Astrocyte (in vitro differentiated cells and primary cell): ENCODE results near the gene PCCA.

ENCODE experiments used
- EZH2 ChIP-seq: IDR thresholded peaks from 2 replicates; pipeline ENCODE4 v1.6.1; 2012; ENCODE audit warnings: mild to moderate bottlenecking, low read length, inconsistent platforms; ENCODE audit not compliant: insufficient read depth
- TF ChIP-seq, protein P1 (sequence below): IDR thresholded peaks from 2 replicates; pipeline ENCODE4 v1.5.1; 2011; ENCODE audit warnings: low read depth, mild to moderate bottlenecking, inconsistent platforms, low read length, moderate library complexity; ENCODE audit not compliant: insufficient read depth

DNA sequence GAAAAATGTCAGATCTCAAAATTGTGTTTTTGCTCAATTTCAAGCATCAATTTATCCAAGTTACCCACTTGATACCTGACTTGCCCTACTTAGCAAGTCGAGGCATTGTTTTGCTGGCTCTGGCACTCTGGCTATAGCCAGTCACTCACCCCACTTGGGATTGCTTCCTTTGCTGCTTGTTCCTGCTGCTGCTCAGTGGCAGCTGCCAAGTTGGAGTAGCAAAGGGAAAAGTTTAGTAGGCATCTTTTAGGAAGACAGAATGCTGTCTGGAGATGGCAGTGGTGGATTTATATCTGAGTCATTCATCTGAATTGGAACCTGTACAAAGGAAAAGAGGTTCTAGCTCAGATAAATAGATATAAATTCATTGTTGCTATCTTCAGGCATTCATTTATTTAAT is 41.2 kb downstream of the PCCA start:
- TF ChIP-seq, protein P1, sequence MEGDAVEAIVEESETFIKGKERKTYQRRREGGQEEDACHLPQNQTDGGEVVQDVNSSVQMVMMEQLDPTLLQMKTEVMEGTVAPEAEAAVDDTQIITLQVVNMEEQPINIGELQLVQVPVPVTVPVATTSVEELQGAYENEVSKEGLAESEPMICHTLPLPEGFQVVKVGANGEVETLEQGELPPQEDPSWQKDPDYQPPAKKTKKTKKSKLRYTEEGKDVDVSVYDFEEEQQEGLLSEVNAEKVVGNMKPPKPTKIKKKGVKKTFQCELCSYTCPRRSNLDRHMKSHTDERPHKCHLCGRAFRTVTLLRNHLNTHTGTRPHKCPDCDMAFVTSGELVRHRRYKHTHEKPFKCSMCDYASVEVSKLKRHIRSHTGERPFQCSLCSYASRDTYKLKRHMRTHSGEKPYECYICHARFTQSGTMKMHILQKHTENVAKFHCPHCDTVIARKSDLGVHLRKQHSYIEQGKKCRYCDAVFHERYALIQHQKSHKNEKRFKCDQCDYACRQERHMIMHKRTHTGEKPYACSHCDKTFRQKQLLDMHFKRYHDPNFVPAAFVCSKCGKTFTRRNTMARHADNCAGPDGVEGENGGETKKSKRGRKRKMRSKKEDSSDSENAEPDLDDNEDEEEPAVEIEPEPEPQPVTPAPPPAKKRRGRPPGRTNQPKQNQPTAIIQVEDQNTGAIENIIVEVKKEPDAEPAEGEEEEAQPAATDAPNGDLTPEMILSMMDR = no peak
- TF ChIP-seq EZH2 = no peak
